Measurements from ENCODE around the gene SSBP3. TPM values are rescaled to one million over a fixed set of nuclear protein-coding genes. Genes with fewer than 3 reads are reported as not detected.

Gene SSBP3
- total and polyA plus RNA-seq, 2 of the 13 experiments (the other 11 are each of a cell fraction or from before 2014, with no cell fraction given) = 8.5 to 17.6 TPM

GRCh38 chr1:54337034-54337433 is 69.2 kb downstream of the SSBP3 start:
- H4K20me1 ChIP-seq (ENCODE audit: insufficient read depth, low read length) = peaks cover 4% of the 10 kb centered on the region
- no peak for FAIRE-seq
- H3K79me2 ChIP-seq (ENCODE audit: insufficient read depth, low read length) = peaks cover 7% of the 10 kb centered on the region
- no peaks in the 10 kb centered on the region for H3K9me3 ChIP-seq (ENCODE audit: low read length)
- H2AFZ ChIP-seq (ENCODE audit: low read length) = no peak overlapping the region
- BruUV-seq (replicated peaks) = no TSS peak
- peaks cover 33% of the 10 kb centered on the region for H3K4me1 ChIP-seq (ENCODE audit: insufficient read depth, low read length)
- no peak overlapping the region for H3K4me3 ChIP-seq (replicated peaks in 1 of 3; ENCODE audit: insufficient read depth in 1 of 3, low read depth in 2 of 3, low read length in 3 of 3)
- 96% methylated on average over 7 of the region's 7 CpGs for WGBS (ENCODE audit: low lambda C conversion rate)
- no peak for ATAC-seq
- TF ChIP-seq RAD21 (CRISPR knock-in tag; IDR thresholded peaks at IDR 0.05) = no peak
- TF ChIP-seq ZNF687 (CRISPR knock-in tag; IDR thresholded peaks at IDR 0.05) = 0 out of 2 replicates have a peak, but pooled peaks have one; percentile 18
- TF ChIP-seq ZSCAN30 (CRISPR knock-in tag; IDR thresholded peaks at IDR 0.05) = no peak
- no peak overlapping the region for H3K27ac ChIP-seq (ENCODE audit: extremely low read length, insufficient read depth, low read length)
- H3K9ac ChIP-seq (ENCODE audit: insufficient read depth, low read depth, low read length) = no peak overlapping the region
- intact Hi-C loops (cut with micrococcal nuclease; ENCODE audit: unreplicated experiment) = no loop called here
- POLR2A ChIA-PET = no interaction called here
- DNase-seq (ENCODE audit: low spot score) = no peak
- in situ Hi-C loops (cut with HindIII; ENCODE audit: extremely low pct_ligation_motif_present, low pct_unique_long_range_greater_than_20kb) = no loop called here
- CTCF ChIA-PET (ENCODE audit: low intra/inter-chr PET ratio, low total read pairs) = no interaction called here
- H3K36me3 ChIP-seq (replicated peaks in 1 of 2; ENCODE audit: control insufficient read depth in 1 of 2, insufficient read depth in 2 of 2, low read length in 2 of 2) = no peaks in the 10 kb centered on the region; a peak in 1 of 5 replicates
- no peak overlapping the region for H3K4me2 ChIP-seq (ENCODE audit: low read depth, low read length)
- no peaks in the 10 kb centered on the region for H3K27me3 ChIP-seq (ENCODE audit: control insufficient read depth in 1 of 2, insufficient read depth in 2 of 2, low read length in 2 of 2)

- Histone ChIP-seq H4K20me1 (ENCODE audit: insufficient read depth, low read length) (peaks cover 4% of the 10 kb centered on the region), H3K9ac (ENCODE audit: insufficient read depth, low read depth, low read length) (no peak overlapping the region), H3K27me3 (ENCODE audit: control insufficient read depth in 1 of 2, insufficient read depth in 2 of 2, low read length in 2 of 2) (no peaks in the 10 kb centered on the region), H3K4me3 (replicated peaks in 1 of 3; ENCODE audit: insufficient read depth in 1 of 3, low read depth in 2 of 3, low read length in 3 of 3) (no peak overlapping the region), H3K4me2 (ENCODE audit: low read depth, low read length) (no peak overlapping the region), H2AFZ (ENCODE audit: low read length) (no peak overlapping the region), H3K4me1 (ENCODE audit: insufficient read depth, low read length) (peaks cover 43% of the 10 kb centered on the region), H3K27ac (ENCODE audit: extremely low read length, insufficient read depth, low read length) (no peak overlapping the region), H3K9me3 (ENCODE audit: low read length) (no peaks in the 10 kb centered on the region), H3K36me3 (replicated peaks in 1 of 2; ENCODE audit: control insufficient read depth in 1 of 2, insufficient read depth in 2 of 2, low read length in 2 of 2) (no peaks in the 10 kb centered on the region; a peak in 1 of 5 replicates), H3K79me2 (ENCODE audit: insufficient read depth, low read length) (peaks cover 8% of the 10 kb centered on the region)
- DNase-seq (ENCODE audit: low spot score) (no peak), FAIRE-seq (no peak), ATAC-seq (no peak)
- ChIA-PET CTCF (ENCODE audit: low intra/inter-chr PET ratio, low total read pairs) (no interaction called here), POLR2A (no interaction called here)
- BruUV-seq (replicated peaks) = no TSS peak
- TF ChIP-seq TCF7 (IDR thresholded peaks at IDR 0.05; ENCODE audit: low read depth) = no peak
- no peak for TF ChIP-seq ZNF280D (CRISPR knock-in tag; IDR thresholded peaks at IDR 0.05)
- WGBS (ENCODE audit: low lambda C conversion rate) = 93% methylated on average over 5 of the region's 5 CpGs
- in situ Hi-C loops (cut with HindIII; ENCODE audit: extremely low pct_ligation_motif_present, low pct_unique_long_range_greater_than_20kb) (no loop called here), intact Hi-C loops (cut with micrococcal nuclease; ENCODE audit: unreplicated experiment) (no loop called here)
These were observed 70.1 kb downstream of the SSBP3 start for GRCh38 chr1:54336116-54336515.
